Adrenal gland (tissue), 12 donors: ENCODE data around the gene INTS15. TPM values are rescaled to one million over a fixed set of nuclear protein-coding genes. Genes with fewer than 3 reads are reported as not detected.

Experiments used
- DNase-seq, 7 donors: peaks; one replicate each; pipeline ENCODE4 v3.0.0-alpha.2; 2019 to 2020
- H3K27ac ChIP-seq, 5 donors: fragments of 200-600 bp; sonication (generic) in 4 of 5; 1 replicate in 3 of 5; 2 replicates in 2 of 5; pipeline versions ENCODE4 v1.5.1 to v1.8.0; 2016 to 2020; ENCODE audit warnings: mild to moderate bottlenecking in 1 of 5
- H3K27me3 ChIP-seq: fragments of 200-600 bp; 2 replicates; pipeline ENCODE4 v1.8.0; 2021
- H3K36me3 ChIP-seq, 2 donors: fragments of 200-600 bp; replicated peaks in 1 of 2; 1 replicate in 1 of 2; 2 replicates in 1 of 2; pipeline versions ENCODE4 v1.5.1 to v1.8.0; 2018 to 2022
- H3K4me1 ChIP-seq, 2 donors: fragments of 200-600 bp; replicated peaks in 1 of 2; 1 replicate in 1 of 2; 2 replicates in 1 of 2; pipeline versions ENCODE4 v1.5.1 to v1.8.0; 2018 to 2021
- H3K4me3 ChIP-seq, 4 donors: fragments of 200-600 bp; sonication (generic) in 3 of 4; one replicate each; pipeline ENCODE4 v1.5.1; 2016 to 2018
- H3K9me3 ChIP-seq, 3 donors: fragments of 200-600 bp; sonication (generic) in 1 of 3; replicated peaks in 1 of 3; 1 replicate in 2 of 3; 2 replicates in 1 of 3; pipeline versions ENCODE4 v1.5.1 to v1.8.0; 2016 to 2021
- CTCF ChIP-seq, 6 experiments: fragments of 450-650 bp in 4 of 6; fragments of 200-600 bp in 2 of 6; sonication (generic) in 1 of 6; IDR thresholded peaks; 1 replicate in 5 of 6; 2 replicates in 1 of 6; pipeline versions ENCODE4 v1.5.1 to v1.8.0; 2016 to 2021; ENCODE audit warnings: antibody characterized with exemption in 6 of 6, mild to moderate bottlenecking in 2 of 6, moderate library complexity in 1 of 6
- POLR2A ChIP-seq, 2 donors: fragments of 450-650 bp; IDR thresholded peaks; one replicate each; pipeline ENCODE4 v1.6.1; 2017; ENCODE audit warnings: antibody characterized with exemption in 2 of 2, mild to moderate bottlenecking in 2 of 2, moderate library complexity in 1 of 2
- WGBS, 4 donors: extraction: QIAGEN DNeasy Blood & Tissue Kit in 2 of 4; methylation state at CpG; one replicate each; pipeline versions ENCODE4 v1.1.5 to v1.1.7; 2013 to 2017; 5-methylcytosine and 5-hydroxymethylcytosine counted together
- intact Hi-C, 2 donors: fragments of 100-400 bp; cut with DNase I; formaldehyde crosslinking; loops; one replicate each; pipeline versions ENCODE4 v1.14.1 to v1.15.0; 2022 to 2023
- polyA plus RNA-seq, 3 donors: library from polyadenylated mRNA; stranded (reverse); fragments of 200-250 nt in 2 of 3; fragments of 350-450 nt in 1 of 3; fragmentation: Illumina TruSeq in 1 of 3; extraction: RNeasy Lipid Tissue Mini Kit (QIAGEN cat#74804) in 1 of 3; gene quantifications; one replicate each; pipeline ENCODE4 v1.2.3, GENCODE V29; 2013 to 2014
- total RNA-seq, 9 donors: library from RNA; depleted of rRNA in 4 of 9; stranded (reverse); fragments of >200 nt in 4 of 9; fragments of 120-200 nt in 1 of 9; fragmentation: NEBNext Ultra II Directional in 1 of 9; extraction: Animal tissue kit (Norgen Biotek cat#: 25700) in 1 of 9; gene quantifications; one replicate each; pipeline versions ENCODE4 v1.1.0 to v1.2.4, GENCODE V29; 2013 to 2023
- donor health status: healthy with polysubstance abuse.
- donor health status: Bipolar disorder and iron deficiency.
- donor health status: DM: yes; HTN: yes; CAD: no.
- donor health status: DM: no; HTN: no; CAD: no.
- donor health status: DM: no; HTN: no; CAD: no.
- donor health status: DM: yes; HTN: yes; CAD: no.

INTS15 gene
- total and polyA plus RNA-seq, 12 donors = 14.5 to 36.2 (median 26.0) TPM

- WGBS, 4 donors = 82 to 91% (median 87%) methylated on average over 11 to 20 of the region's 20 CpGs
- peaks cover 0 to 8% of the 10 kb centered on the region in 2 donors for H3K36me3 ChIP-seq
- intact Hi-C loops = no loop called here
These were observed 31.6 kb downstream of the INTS15 start for GRCh38 chr7:6621195-6622133.

GRCh38 chr7:6622134-6622710 lies 32.4 kb downstream of the INTS15 start:
- 97 to 100% (median 97%) methylated on average over 1 to 67 of the region's 67 CpGs for WGBS, 4 donors

More at GRCh38 chr7:6621195-6622133, 31.6 kb downstream of the INTS15 start:
- Histone ChIP-seq H3K4me1 (no peaks in the 10 kb centered on the region), H3K27me3 (no peaks in the 10 kb centered on the region), H3K27ac (no peak overlapping the region), H3K9me3 (no peaks in the 10 kb centered on the region), H3K4me3 (no peak overlapping the region)
- no peak for DNase-seq
- no peak for TF ChIP-seq CTCF (IDR thresholded peaks at IDR 0.05)
- no peak for TF ChIP-seq POLR2A (IDR thresholded peaks at IDR 0.05)

GRCh38 chr7:6623589-6624245 lies 33.9 kb downstream of the INTS15 start:
- 75 to 85% (median 84%) methylated on average over 11 to 15 of the region's 15 CpGs for WGBS, 4 donors
- TF ChIP-seq POLR2A (IDR thresholded peaks at IDR 0.05) = no peak
- TF ChIP-seq CTCF (IDR thresholded peaks at IDR 0.05) = no peak

More at GRCh38 chr7:6622134-6622710, 32.4 kb downstream of the INTS15 start:
- Histone ChIP-seq H3K27me3 (no peaks in the 10 kb centered on the region), H3K36me3 (peaks cover 0 to 8% of the 10 kb centered on the region in 2 donors), H3K4me1 (no peaks in the 10 kb centered on the region), H3K9me3 (no peaks in the 10 kb centered on the region), H3K4me3 (no peak overlapping the region), H3K27ac (no peak overlapping the region)
- no peak for TF ChIP-seq CTCF (IDR thresholded peaks at IDR 0.05)
- TF ChIP-seq POLR2A (IDR thresholded peaks at IDR 0.05) = no peak
- intact Hi-C loops = no loop called here
- DNase-seq = no peak

GRCh38 chr7:6624246-6624611 lies 34.4 kb downstream of the INTS15 start:
- Histone ChIP-seq H3K4me1 (no peaks in the 10 kb centered on the region), H3K4me3 (no peak overlapping the region), H3K36me3 (peaks cover 0 to 8% of the 10 kb centered on the region in 2 donors), H3K27ac (no peak overlapping the region), H3K9me3 (no peaks in the 10 kb centered on the region), H3K27me3 (no peaks in the 10 kb centered on the region)
- intact Hi-C loops = no loop called here
- TF ChIP-seq CTCF (IDR thresholded peaks at IDR 0.05) = no peak
- TF ChIP-seq POLR2A (IDR thresholded peaks at IDR 0.05) = no peak
- WGBS, 4 donors = 68 to 85% (median 78%) methylated on average over 3 of the region's 3 CpGs
- no peak for DNase-seq

More at GRCh38 chr7:6623589-6624245, 33.9 kb downstream of the INTS15 start:
- DNase-seq = no peak
- Histone ChIP-seq H3K4me1 (no peaks in the 10 kb centered on the region), H3K27ac (no peak overlapping the region), H3K9me3 (no peaks in the 10 kb centered on the region), H3K4me3 (no peak overlapping the region), H3K27me3 (no peaks in the 10 kb centered on the region), H3K36me3 (peaks cover 0 to 8% of the 10 kb centered on the region in 2 donors)
- intact Hi-C loops = no loop called here
